Measurements from ENCODE around the gene SLC2A13. TPM values are rescaled to one million over a fixed set of nuclear protein-coding genes. Genes with fewer than 3 reads are reported as not detected.

Gene SLC2A13
- total RNA-seq, 1 experiment from 2014 or later = 7.0 TPM

GRCh38 chr12:39919790-39920189 lies 186.1 kb downstream of the SLC2A13 start:
- H2AFZ ChIP-seq (ENCODE audit: low read length) = no peak overlapping the region
- H2BK5ac ChIP-seq (ENCODE audit: insufficient read length, low read length) = no peak overlapping the region
- H3K4ac ChIP-seq (ENCODE audit: low read depth, low read length) = no peak overlapping the region
- H3K27me3 Mint-ChIP-seq (ENCODE audit: low read depth) = no peaks in the 10 kb centered on the region
- H3K18ac ChIP-seq (ENCODE audit: insufficient read length, low read depth, low read length) = no peak overlapping the region
- H4K8ac ChIP-seq (replicated peaks; ENCODE audit: insufficient read length, low read depth, low read length) = no peak overlapping the region
- no peak overlapping the region for H3K27ac Mint-ChIP-seq
- H3K36me3 Mint-ChIP-seq (ENCODE audit: insufficient read depth in 1 of 3, low read depth in 3 of 3) = no peaks in the 10 kb centered on the region
- H3K4me1 ChIP-seq (ENCODE audit: insufficient read depth, low read length) = no peaks in the 10 kb centered on the region; the same call in 1 of the 2 replicates
- no peak overlapping the region for H3K56ac ChIP-seq (ENCODE audit: insufficient read length, low read depth, low read length)
- H3K4me3 Mint-ChIP-seq = no peak overlapping the region
- H2AK5ac ChIP-seq (ENCODE audit: insufficient read length, low read length) = no peak overlapping the region
- no peak overlapping the region for H2BK20ac ChIP-seq (ENCODE audit: low read depth, low read length, poor library complexity, severe bottlenecking)
- no peaks in the 10 kb centered on the region for H3K9me3 ChIP-seq (ENCODE audit: control insufficient read depth, low read depth, low read length)
- H3K27me3 ChIP-seq (ENCODE audit: insufficient read depth, low read length) = no peaks in the 10 kb centered on the region
- no peaks in the 10 kb centered on the region for H3K9me3 Mint-ChIP-seq
- no peak overlapping the region for H3K23ac ChIP-seq (ENCODE audit: insufficient read length, low read depth, low read length)
- no peaks in the 10 kb centered on the region for H4K20me1 ChIP-seq (ENCODE audit: control insufficient read depth, insufficient read depth, insufficient read length)
- no peak overlapping the region for H2BK12ac ChIP-seq (ENCODE audit: insufficient read length, low read depth, low read length)
- H3K79me1 ChIP-seq (ENCODE audit: insufficient read depth, low read depth, low read length, poor library complexity, severe bottlenecking) = no peaks in the 10 kb centered on the region
- no peak overlapping the region for H3K14ac ChIP-seq (ENCODE audit: insufficient read depth, low read length)
- H3K4me1 Mint-ChIP-seq = peaks cover 19 to 23% of the 10 kb centered on the region in 2 experiments
- no peak overlapping the region for H4K91ac ChIP-seq (ENCODE audit: insufficient read length, low read depth, low read length)
- H3K9ac ChIP-seq (ENCODE audit: extremely low read depth, insufficient read length, low read length) = no peak overlapping the region
- DNase-seq = no peak
- H3K27ac ChIP-seq (ENCODE audit: insufficient read length, low read depth, low read length) = no peak overlapping the region
- H3K23me2 ChIP-seq (ENCODE audit: insufficient read length, low read depth, low read length, poor library complexity, severe bottlenecking) = no peaks in the 10 kb centered on the region
- H4K5ac ChIP-seq (ENCODE audit: insufficient read length, low read depth, low read length) = no peak overlapping the region
- no peak overlapping the region for H3T11ph ChIP-seq (ENCODE audit: low read length)
- no peak overlapping the region for H3K4me2 ChIP-seq (ENCODE audit: insufficient read depth, insufficient read length, low read length)
- WGBS (ENCODE audit: extremely low coverage, insufficient read length, low lambda C conversion rate) = no CpG with 5 or more reads among the region's 1 CpG
- H2BK15ac ChIP-seq (ENCODE audit: low read depth, low read length) = no peak overlapping the region
- no peak overlapping the region for H2BK120ac ChIP-seq (ENCODE audit: low read depth, low read length, poor library complexity, severe bottlenecking)
- no peaks in the 10 kb centered on the region for H3K79me2 ChIP-seq (ENCODE audit: insufficient read depth, low read length)
- TF ChIP-seq CTCF (conservative IDR thresholded peaks at IDR 0.05) = no peak
